GM18868 (cell line): ENCODE results near the gene RHOT1.
A peak's percentile ranks its signal among the peaks of the same experiment; 100 is the strongest.
"Not testable (repeated sequence)": the region's sequence is repeated elsewhere in the genome, so short reads cannot be mapped to it uniquely, and the experiment has no call there.

Source experiments
- ATAC-seq: cut with Tn5 transposase; IDR thresholded peaks from one replicate; pipeline ENCODE4 v1.9.1; 2021; ENCODE audit warnings: mild to moderate bottlenecking, moderate library complexity; ENCODE audit not compliant: unreplicated experiment

Gene RHOT1

GRCh38 chr17:32142038-32142856 lies at the start of gene RHOT1:
TSS of gene RHOT1 (plus strand) at chr17:32142502. CDS start at chr17:32142693, 191 bp downstream.
- peak; percentile 78 for ATAC-seq

DNA sequence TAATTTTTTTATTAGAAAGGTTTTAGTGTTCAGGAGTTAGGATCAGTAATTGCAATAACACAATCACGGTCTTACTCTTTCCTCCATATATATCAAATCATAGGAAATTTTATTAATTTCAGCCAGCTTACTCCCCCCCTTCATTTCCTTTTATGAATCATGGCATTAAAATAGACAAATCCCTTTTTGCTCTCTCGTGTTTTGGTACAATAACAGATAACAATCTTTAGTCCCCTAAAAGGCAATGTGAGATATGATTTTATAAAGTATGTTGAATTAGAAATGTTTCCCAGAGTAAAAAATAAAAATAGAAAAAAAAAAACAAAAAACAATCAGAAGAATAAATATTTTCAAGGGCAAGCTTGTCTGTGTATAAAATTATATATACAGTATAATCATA lies 42.6 kb upstream of the RHOT1 start:
- no peak for ATAC-seq

DNA sequence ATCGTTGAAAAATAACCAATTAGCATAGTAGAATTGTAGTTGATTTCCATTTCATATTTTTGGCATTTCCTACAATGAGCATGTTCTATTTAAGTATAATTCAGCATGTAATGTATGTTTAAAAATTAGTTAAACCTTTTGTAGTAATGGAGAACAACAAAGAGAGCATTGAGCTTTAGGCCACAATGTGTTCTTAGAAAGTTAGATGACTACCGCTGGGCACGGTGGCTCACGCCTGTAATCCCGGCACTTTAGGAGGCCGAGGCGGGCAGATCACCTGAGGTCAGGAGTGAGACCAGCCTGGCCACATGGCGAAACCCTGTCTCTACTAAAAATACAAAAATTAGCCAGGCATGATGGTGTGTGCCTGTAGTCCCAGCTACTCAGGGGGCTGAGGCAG lies 42.0 kb upstream of the RHOT1 start:
- ATAC-seq = not testable (repeated sequence)

DNA sequence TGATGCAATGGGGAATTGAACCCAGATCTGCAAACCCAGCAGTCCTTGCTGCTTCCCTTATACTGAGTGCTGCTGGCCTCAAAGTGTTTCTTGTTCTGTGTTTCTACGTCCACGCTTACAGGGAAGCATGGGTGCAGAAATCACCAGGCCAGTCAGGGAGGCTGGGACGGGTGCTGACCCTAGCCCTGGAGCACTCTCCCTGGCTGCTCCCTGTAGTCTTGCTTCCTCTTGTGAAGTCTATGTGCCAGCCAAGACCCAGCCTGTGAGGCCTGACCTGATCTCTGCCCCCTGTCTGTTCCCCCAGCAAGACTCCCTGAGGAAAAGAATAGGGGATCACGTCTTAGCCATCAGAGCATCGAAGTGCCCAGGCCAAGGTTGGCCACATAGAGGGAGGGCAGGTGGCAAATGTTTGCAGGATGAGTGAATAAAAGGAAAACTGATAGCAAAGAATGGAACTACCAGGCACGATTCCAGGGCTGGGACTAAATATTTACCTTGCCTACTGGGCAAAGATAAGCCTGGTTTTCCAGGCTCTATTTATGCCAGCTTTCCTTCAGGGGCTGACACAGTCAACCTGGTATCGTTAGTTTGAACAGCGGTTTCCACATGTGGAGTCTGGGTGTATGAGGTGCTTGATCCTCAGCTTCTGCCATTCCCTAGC lies 41.2 kb upstream of the RHOT1 start:
- no peak for ATAC-seq

GRCh38 chr17:32102172-32102571 lies 40.1 kb upstream of the RHOT1 start:
- no peak for ATAC-seq

GRCh38 chr17:32102646-32103186 lies 39.6 kb upstream of the RHOT1 start:
- no peak for ATAC-seq

DNA sequence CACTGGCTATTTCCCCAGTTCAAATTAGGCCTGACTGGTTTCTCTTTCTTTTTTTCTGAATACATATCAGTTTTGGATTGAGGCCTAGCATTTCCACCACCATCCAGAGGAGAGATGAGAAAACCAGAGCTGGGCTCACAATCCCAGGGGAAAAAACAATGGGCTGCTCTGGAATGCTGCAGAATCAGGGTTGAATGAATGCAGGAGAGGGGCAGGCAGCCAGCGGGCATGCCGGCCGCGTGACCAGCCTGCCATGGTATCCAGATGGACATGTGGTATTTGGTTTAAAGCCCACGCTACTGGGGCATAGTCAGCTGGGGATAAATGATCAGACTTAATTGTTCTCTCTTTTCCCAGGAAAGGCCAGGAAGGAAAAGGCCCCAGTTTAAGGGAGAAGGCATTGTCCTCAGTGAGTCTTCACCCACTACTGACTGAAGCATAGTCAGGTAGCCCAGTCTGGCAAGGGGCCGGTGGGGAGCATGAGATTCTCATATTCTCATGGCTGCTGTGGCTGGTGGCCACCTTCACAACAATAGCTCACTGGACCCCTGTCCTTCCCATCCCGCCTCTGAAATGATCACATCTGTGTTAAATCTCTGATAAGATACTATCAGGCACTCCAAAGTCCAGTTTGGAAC lies 38.7 kb upstream of the RHOT1 start:
- ATAC-seq = no peak

GRCh38 chr17:32104158-32104557 lies 38.1 kb upstream of the RHOT1 start:
- ATAC-seq = no peak

GRCh38 chr17:32106471-32106981 lies 35.8 kb upstream of the RHOT1 start:
- not testable (repeated sequence) for ATAC-seq

- ATAC-seq = not testable (repeated sequence)
Observed at GRCh38 chr17:32107194-32107593, 35.1 kb upstream of the RHOT1 start.

DNA sequence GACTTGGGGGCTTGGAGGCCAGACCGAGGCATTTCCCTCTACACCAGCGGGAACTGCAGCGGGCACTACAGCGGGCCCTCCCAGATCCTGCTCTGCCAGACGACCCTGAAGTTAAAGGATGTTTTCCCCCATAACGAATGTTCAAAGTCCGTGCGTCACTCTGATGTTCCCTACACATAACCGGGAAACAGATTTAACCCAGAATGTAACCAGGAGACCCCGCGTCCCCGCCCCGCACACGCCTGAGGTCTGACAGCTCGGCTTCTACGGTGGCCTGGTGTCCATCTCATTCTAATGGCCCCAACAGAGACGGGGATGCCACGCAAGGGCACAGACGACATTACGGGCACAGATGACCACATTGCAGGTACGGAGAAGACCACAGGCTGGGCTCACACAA lies 31.7 kb upstream of the RHOT1 start:
- ATAC-seq = no peak

DNA sequence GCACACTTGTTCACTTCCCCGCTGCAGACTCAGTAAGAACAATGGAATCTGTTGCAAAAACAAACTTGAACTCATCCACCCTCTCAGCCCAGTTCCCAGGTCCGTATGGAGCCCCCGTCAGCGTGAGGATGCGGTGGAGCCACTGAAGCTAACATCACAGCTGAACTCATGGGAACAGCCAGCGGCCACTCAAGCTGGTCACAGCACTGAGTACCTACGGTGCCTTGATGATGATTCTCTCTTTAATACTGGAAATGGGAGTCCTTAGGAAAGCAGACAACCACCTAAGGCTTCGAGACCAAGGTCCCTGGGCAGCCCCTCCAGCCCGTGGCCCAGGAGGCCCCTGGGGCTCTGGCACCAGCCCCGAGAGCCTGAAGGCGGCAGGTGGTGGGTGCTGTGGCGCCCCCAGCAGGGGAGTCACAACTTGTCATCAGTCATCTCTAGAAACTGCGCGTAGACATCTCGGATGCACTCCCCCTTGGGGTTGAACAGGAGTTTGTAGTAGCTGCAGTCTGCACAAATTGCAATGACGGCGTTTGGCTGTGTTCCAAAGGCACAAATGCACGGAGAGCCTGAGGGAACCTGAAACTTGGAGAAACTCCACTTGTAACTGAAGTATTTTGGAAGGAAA lies 31.0 kb upstream of the RHOT1 start:
- ATAC-seq = no peak

DNA sequence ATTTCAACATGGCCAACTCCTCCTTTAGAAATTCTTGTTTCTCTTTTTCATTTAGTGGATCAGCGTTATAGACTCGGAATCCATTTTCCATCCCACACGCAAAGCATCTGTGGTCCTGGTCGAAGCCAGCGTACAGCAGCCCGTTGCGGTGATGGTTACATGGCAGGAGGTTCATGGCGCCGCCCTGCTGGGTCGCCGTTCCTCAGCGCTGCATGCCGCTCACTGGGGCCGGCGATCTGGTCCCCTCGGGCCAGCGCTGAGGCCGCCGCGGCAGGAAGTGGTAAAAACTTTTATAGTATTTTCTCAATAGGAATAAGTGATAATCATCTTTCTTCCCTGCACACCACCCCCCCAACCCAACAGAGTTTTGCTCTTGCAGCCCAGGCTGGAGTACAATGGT lies 29.9 kb upstream of the RHOT1 start:
- no peak for ATAC-seq

DNA sequence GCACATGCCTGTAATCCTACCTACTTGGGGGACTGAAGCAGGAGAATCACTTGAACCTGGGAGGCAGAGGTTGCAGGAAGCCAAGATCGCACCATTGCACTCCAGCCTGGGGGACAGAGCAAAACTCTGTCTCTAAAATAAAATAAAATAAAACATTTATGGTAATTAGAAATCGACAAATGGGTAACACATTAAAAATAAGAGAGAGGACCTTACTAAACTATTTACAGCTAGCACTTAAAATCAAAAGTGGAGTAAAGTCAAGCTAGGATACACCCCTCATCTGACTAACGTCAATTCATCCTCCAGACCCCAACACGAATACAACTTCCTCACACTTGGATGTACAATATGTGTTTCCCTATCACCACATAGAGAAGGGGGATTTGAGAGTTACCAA lies 27.8 kb upstream of the RHOT1 start:
- ATAC-seq = no peak

DNA sequence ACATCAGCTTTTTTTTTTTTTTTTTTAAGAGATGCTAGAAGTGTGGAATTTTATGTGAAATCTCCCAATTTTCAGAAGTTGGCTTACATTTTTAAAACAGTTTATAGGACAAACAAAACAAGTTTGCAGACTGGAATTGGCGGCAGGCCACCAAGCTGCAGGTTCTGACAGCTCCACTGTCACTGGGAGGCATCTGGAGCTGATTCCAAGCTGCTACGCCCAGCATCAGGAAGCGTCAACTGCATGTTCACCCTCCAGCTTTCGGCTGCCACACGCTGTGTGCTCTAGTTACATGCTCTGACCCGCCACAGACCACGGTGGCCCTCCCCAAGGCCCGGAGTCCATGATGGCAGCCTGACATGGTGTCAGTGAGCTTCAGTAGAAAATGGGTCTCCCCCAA lies 26.8 kb upstream of the RHOT1 start:
- not testable (repeated sequence) for ATAC-seq

- ATAC-seq = no peak
Observed at GRCh38 chr17:32116937-32117336, 25.4 kb upstream of the RHOT1 start.

- ATAC-seq = no peak
Observed at GRCh38 chr17:32117399-32117798, 24.9 kb upstream of the RHOT1 start.

- not testable (repeated sequence) for ATAC-seq
Observed at GRCh38 chr17:32118088-32118487, 24.2 kb upstream of the RHOT1 start.

- no peak for ATAC-seq
Observed at GRCh38 chr17:32118835-32119234, 23.5 kb upstream of the RHOT1 start.

DNA sequence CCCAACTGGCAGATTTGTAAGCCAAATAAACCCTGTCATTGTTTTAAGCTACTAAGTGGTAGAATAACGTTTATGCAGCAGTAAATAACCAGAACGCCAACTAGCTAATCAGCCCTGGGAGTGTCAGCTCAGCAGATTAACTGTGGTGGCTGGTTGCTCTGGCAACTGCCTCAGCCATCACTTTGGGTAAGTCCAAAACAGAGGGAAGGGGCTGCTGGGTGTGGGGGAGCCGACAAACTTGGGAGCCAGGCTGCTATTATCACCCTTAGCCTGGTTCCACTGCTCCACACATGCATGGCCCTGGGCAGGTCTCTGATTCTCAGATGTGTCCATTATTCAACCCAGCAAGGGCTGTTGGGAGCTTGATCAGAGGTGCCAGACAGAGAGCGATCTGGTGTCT lies 22.2 kb upstream of the RHOT1 start:
- no peak for ATAC-seq

- ATAC-seq = no peak
Observed at GRCh38 chr17:32120716-32121115, 21.6 kb upstream of the RHOT1 start.
